ENCODE measurements around the gene OCSTAMP. TPM values are rescaled to one million over a fixed set of nuclear protein-coding genes. Genes with fewer than 3 reads are reported as not detected.

The OCSTAMP gene
- total and polyA plus RNA-seq, 10 of the 15 experiments (the other 5 are each of a cell fraction or from before 2014, with no cell fraction given), result 0.09 to 0.46 (median 0.22) TPM; not detected in 2

- no peak for TF ChIP-seq ZBTB40 (IDR thresholded peaks at IDR 0.05; ENCODE audit: borderline replicate concordance)
- no peak for TF ChIP-seq SIN3A (IDR thresholded peaks at IDR 0.05; ENCODE audit: low read depth, low read length)
- TF ChIP-seq NR2C1 (IDR thresholded peaks at IDR 0.05), result no peak
- no peak for TF ChIP-seq ZZZ3 (IDR thresholded peaks at IDR 0.05; ENCODE audit: control insufficient read depth, insufficient read length, low read depth)
- no peak for TF ChIP-seq SP1 (IDR thresholded peaks at IDR 0.05; ENCODE audit: low read depth, low read length)
These were observed 6.5 kb downstream of the OCSTAMP start (continued) for GRCh38 chr20:46543959-46544358.

DNA sequence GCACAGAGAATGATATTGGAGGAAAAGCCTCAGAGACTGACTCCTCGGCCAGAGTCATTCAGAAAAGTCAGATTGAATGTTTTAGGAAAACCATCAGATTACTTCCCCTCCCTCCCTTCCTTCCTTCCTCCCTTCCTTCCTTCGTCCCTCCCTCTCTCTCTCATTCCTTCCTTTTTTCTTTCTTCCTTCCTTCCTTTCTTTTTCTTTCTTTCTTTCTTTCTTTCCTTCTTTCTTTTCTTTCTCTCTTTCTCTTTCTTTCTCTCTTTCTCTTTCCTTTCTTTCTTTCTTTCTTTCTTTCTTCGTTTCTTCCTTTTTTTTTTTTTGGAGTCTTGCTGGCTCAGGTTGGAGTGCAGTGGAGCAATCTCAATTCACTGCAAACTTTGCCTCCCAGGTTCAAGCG lies 7.4 kb downstream of the OCSTAMP start:
- FAIRE-seq (no peak), ATAC-seq (no peak), DNase-seq (ENCODE audit: low read depth, low spot score) (no peak)
- ChIA-PET RAD21 (ENCODE audit: unreplicated experiment) (no interaction called here), POLR2A (interaction anchor here (0.8 kb wide), 1 partner anchor 18 kb away, joined by 5 read pairs; no protein-coding TSS in a partner anchor), SMC1A (ENCODE audit: uncharacterized antibody, unreplicated experiment) (no interaction called here), CTCF (no interaction called here)
- Histone ChIP-seq H3K9ac (ENCODE audit: control insufficient read depth, insufficient read depth, low read length) (no peak overlapping the region), H3K27me3 (replicated peaks in 1 of 2; ENCODE audit: control insufficient read depth in 2 of 2, insufficient read depth in 2 of 2, low read length in 1 of 2) (peaks cover 0 to 3% of the 10 kb centered on the region in 2 experiments; a peak in 2 of 4 replicates), H3K36me3 (ENCODE audit: control insufficient read depth in 2 of 2, insufficient read depth in 2 of 2, low read length in 1 of 2) (no peaks in the 10 kb centered on the region), H3K4me2 (ENCODE audit: control insufficient read depth, insufficient read depth) (no peak overlapping the region), H2AFZ (ENCODE audit: control insufficient read depth, low read depth, low read length) (no peak overlapping the region), H3K27ac (ENCODE audit: control insufficient read depth, insufficient read depth) (no peak overlapping the region), H3K9me3 (replicated peaks; ENCODE audit: control insufficient read depth, insufficient read depth, low read length) (no peaks in the 10 kb centered on the region; the same call in 2 of the 3 replicates), H3K79me2 (ENCODE audit: control insufficient read depth, insufficient read depth, low read length) (no peaks in the 10 kb centered on the region), H3K4me3 (no peak overlapping the region), H4K20me1 (ENCODE audit: control insufficient read depth, insufficient read depth) (no peaks in the 10 kb centered on the region), H3K4me1 (ENCODE audit: control insufficient read depth, insufficient read depth, low read length) (peaks cover 22% of the 10 kb centered on the region)
- WGBS (ENCODE audit: insufficient coverage, insufficient replicate concordance, low lambda C conversion rate, missing lambda C conversion rate), result 61% methylated on average over 4 of the region's 4 CpGs
- intact Hi-C loops (cut with micrococcal nuclease; ENCODE audit: unreplicated experiment), result loop anchor here (5.0 kb wide), 1 partner anchor 139 kb away; no protein-coding TSS in a partner anchor
- BruUV-seq (replicated peaks), result no TSS peak
- in situ Hi-C loops (cut with MboI), result no loop called here
- TF ChIP-seq NR2C2 (IDR thresholded peaks at IDR 0.05; ENCODE audit: borderline replicate concordance, control insufficient read depth, insufficient read length, low read depth) (no peak), SPI1 (IDR thresholded peaks at IDR 0.05; ENCODE audit: borderline replicate concordance, insufficient read depth, low read depth, low read length) (no peak), ZNF687 (IDR thresholded peaks at IDR 0.05) (no peak), NKRF (conservative IDR thresholded peaks at IDR 0.05) (no peak)
- TF ChIP-seq, protein P1, sequence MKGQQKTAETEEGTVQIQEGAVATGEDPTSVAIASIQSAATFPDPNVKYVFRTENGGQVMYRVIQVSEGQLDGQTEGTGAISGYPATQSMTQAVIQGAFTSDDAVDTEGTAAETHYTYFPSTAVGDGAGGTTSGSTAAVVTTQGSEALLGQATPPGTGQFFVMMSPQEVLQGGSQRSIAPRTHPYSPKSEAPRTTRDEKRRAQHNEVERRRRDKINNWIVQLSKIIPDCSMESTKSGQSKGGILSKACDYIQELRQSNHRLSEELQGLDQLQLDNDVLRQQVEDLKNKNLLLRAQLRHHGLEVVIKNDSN (IDR thresholded peaks at IDR 0.05; ENCODE audit: borderline replicate concordance, extremely low read length, insufficient read depth, low read depth, low read length), result no peak
